Osteocyte (in vitro differentiated cells): ENCODE data around the gene EIF1. TPM values are rescaled to one million over a fixed set of nuclear protein-coding genes. Genes with fewer than 3 reads are reported as not detected.
A peak's percentile ranks its signal among the peaks of the same experiment; 100 is the strongest.

ENCODE experiments used
- DNase-seq: peaks from one replicate; pipeline ENCODE4 v3.0.0; 2021; ENCODE audit warnings: mixed read lengths; ENCODE audit not compliant: unreplicated experiment; ENCODE audit errors: extremely low spot score
- H3K27ac Mint-ChIP-seq: one replicate; pipeline ENCODE4 v1.8.0; 2021; ENCODE audit warnings: mild to moderate bottlenecking, mixed read lengths; ENCODE audit not compliant: unreplicated experiment
- H3K27me3 Mint-ChIP-seq: one replicate; pipeline ENCODE4 v1.8.0; 2021; ENCODE audit warnings: mixed read lengths; ENCODE audit not compliant: unreplicated experiment
- H3K36me3 Mint-ChIP-seq: one replicate; pipeline ENCODE4 v1.8.0; 2021; ENCODE audit warnings: mixed read lengths; ENCODE audit not compliant: unreplicated experiment
- H3K4me1 Mint-ChIP-seq: one replicate; pipeline ENCODE4 v1.8.0; 2021; ENCODE audit warnings: mixed read lengths; ENCODE audit not compliant: unreplicated experiment
- H3K4me3 Mint-ChIP-seq: one replicate; pipeline ENCODE4 v1.8.0; 2021; ENCODE audit warnings: mild to moderate bottlenecking, moderate library complexity, mixed read lengths; ENCODE audit not compliant: unreplicated experiment
- H3K9me3 Mint-ChIP-seq: one replicate; pipeline ENCODE4 v1.8.0; 2021; ENCODE audit warnings: mixed read lengths; ENCODE audit not compliant: unreplicated experiment
- CTCF ChIP-seq: fragments of 200-600 bp; sonication (generic); IDR thresholded peaks from 2 replicates; pipeline ENCODE4 v1.5.0; 2021; ENCODE audit warnings: antibody characterized with exemption, mild to moderate bottlenecking, moderate library complexity
- total RNA-seq: library from RNA; stranded (reverse); gene quantifications from 2 replicates; pipeline ENCODE4 v1.2.1, GENCODE V29; 2021

Gene EIF1
- total RNA-seq, 1 donor from 2014 or later = 1,057 TPM

DNA sequence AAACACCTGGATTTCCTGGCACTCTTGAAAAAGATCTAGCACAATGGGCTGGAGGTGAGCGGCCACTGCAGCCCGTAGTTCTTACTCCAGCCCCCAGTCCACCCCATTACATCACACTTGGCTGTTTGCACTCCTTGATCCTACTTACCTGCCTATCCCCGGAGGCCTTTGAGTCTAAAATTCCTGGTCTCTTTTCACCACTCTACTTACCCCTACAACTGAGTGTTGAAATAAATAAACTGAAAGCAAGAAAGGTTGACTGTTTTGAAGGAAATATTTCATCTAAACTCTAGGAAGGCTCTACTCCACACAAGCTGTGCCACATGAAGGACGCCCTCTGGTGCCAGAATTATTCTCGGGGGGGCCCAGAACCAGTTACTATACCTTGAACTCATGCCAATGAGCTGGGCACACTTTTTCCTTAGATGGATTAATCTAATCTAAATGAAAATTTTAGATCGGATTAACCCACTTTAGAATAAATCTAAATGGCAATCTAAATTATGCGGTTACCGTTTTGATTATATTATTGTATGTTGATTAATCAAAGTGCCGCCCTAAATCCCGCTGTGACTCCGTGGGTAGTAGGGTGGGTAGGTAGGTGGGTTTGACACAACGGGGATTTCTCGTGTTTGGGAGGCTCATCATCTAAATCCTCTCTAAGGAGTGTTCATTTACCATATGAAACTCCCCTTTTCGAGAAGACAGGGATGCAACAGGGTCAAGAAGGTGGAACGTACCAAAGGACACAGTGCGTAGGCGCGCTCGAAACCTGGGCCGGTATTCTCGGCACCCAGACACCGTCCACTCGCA, 651 bp upstream of the EIF1 start:
- H3K36me3 Mint-ChIP-seq = peaks cover 35% of the 10 kb centered on the region
- H3K27me3 Mint-ChIP-seq = peaks cover 8% of the 10 kb centered on the region
- peak overlapping the region; percentile 100 for H3K27ac Mint-ChIP-seq
- TF ChIP-seq CTCF = peak; percentile 47
- H3K9me3 Mint-ChIP-seq = no peaks in the 10 kb centered on the region
- DNase-seq = no peak
- H3K4me1 Mint-ChIP-seq = peaks cover 21% of the 10 kb centered on the region
- H3K4me3 Mint-ChIP-seq = peak overlapping the region; percentile 92

- peak overlapping the region; percentile 92 for H3K4me3 Mint-ChIP-seq
- DNase-seq = no peak
- peak overlapping the region; percentile 100 for H3K27ac Mint-ChIP-seq
- peaks cover 42% of the 10 kb centered on the region for H3K36me3 Mint-ChIP-seq
- H3K4me1 Mint-ChIP-seq = peaks cover 21% of the 10 kb centered on the region
- peak; percentile 71 for TF ChIP-seq CTCF
- H3K27me3 Mint-ChIP-seq = no peaks in the 10 kb centered on the region
- H3K9me3 Mint-ChIP-seq = no peaks in the 10 kb centered on the region
Observed at GRCh38 chr17:41689497-41690299, 1.0 kb downstream of the EIF1 start.

GRCh38 chr17:41690497-41690896, 1.8 kb downstream of the EIF1 start:
- H3K4me3 Mint-ChIP-seq = peak overlapping the region; percentile 92
- H3K4me1 Mint-ChIP-seq = peaks cover 21% of the 10 kb centered on the region
- no peaks in the 10 kb centered on the region for H3K27me3 Mint-ChIP-seq
- TF ChIP-seq CTCF = no peak
- H3K9me3 Mint-ChIP-seq = no peaks in the 10 kb centered on the region
- peaks cover 42% of the 10 kb centered on the region for H3K36me3 Mint-ChIP-seq
- DNase-seq = no peak
- peak overlapping the region; percentile 100 for H3K27ac Mint-ChIP-seq

- Mint-ChIP-seq H3K4me3 (peak overlapping the region; percentile 92), H3K27me3 (no peaks in the 10 kb centered on the region)
Observed at GRCh38 chr17:41691031-41691777, 2.5 kb downstream of the EIF1 start.

More at GRCh38 chr17:41691031-41691777, 2.5 kb downstream of the EIF1 start:
- peak overlapping the region; percentile 100 for H3K27ac Mint-ChIP-seq
- H3K4me1 Mint-ChIP-seq = peaks cover 25% of the 10 kb centered on the region
- TF ChIP-seq CTCF = no peak
- DNase-seq = no peak
- H3K9me3 Mint-ChIP-seq = no peaks in the 10 kb centered on the region
- H3K36me3 Mint-ChIP-seq = peaks cover 42% of the 10 kb centered on the region
